ENCODE results near the gene NCAPD3.

NCAPD3 gene

DNA sequence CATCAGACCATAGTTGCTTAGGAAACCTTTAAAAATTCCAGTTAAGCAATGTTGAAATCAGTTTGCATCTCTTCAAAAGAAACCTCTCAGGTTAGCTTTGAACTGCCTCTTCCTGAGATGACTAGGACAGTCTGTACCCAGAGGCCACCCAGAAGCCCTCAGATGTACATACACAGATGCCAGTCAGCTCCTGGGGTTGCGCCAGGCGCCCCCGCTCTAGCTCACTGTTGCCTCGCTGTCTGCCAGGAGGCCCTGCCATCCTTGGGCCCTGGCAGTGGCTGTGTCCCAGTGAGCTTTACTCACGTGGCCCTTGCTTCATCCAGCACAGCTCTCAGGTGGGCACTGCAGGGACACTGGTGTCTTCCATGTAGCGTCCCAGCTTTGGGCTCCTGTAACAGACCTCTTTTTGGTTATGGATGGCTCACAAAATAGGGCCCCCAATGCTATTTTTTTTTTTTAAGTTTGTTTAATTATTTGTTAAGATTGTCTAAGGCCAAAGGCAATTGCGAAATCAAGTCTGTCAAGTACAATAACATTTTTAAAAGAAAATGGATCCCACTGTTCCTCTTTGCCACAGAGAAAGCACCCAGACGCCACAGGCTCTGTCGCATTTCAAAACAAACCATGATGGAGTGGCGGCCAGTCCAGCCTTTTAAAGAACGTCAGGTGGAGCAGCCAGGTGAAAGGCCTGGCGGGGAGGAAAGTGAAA, 73.4 kb downstream of the NCAPD3 start:
- H3K4me3 ChIP-seq (replicated peaks; ENCODE audit: low read depth, low read length): no peak overlapping the region
- DNase-seq (ENCODE audit: low read depth): no peak
- TF ChIP-seq, protein P1, sequence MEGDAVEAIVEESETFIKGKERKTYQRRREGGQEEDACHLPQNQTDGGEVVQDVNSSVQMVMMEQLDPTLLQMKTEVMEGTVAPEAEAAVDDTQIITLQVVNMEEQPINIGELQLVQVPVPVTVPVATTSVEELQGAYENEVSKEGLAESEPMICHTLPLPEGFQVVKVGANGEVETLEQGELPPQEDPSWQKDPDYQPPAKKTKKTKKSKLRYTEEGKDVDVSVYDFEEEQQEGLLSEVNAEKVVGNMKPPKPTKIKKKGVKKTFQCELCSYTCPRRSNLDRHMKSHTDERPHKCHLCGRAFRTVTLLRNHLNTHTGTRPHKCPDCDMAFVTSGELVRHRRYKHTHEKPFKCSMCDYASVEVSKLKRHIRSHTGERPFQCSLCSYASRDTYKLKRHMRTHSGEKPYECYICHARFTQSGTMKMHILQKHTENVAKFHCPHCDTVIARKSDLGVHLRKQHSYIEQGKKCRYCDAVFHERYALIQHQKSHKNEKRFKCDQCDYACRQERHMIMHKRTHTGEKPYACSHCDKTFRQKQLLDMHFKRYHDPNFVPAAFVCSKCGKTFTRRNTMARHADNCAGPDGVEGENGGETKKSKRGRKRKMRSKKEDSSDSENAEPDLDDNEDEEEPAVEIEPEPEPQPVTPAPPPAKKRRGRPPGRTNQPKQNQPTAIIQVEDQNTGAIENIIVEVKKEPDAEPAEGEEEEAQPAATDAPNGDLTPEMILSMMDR (IDR thresholded peaks at IDR 0.05; ENCODE audit: low read length, missing control alignments): no peak

DNA sequence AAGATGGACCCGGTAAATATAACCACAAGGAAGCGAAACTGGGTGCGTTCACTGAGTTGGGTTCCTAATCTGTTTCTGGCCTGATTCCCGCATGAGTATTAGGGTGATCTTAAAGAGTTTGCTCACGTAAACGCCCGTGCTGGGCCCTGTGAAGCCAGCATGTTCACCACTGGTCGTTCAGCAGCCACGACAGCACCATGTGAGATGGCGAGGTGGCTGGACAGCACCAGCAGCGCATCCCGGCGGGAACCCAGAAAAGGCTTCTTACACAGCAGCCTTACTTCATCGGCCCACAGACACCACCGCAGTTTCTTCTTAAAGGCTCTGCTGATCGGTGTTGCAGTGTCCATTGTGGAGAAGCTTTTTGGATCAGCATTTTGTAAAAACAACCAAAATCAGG, 74.4 kb downstream of the NCAPD3 start:
- TF ChIP-seq, protein P1 (IDR thresholded peaks at IDR 0.05; ENCODE audit: low read length, missing control alignments): no peak
- no peak overlapping the region for H3K4me3 ChIP-seq (replicated peaks; ENCODE audit: low read depth, low read length)
- no peak for DNase-seq (ENCODE audit: low read depth)

DNA sequence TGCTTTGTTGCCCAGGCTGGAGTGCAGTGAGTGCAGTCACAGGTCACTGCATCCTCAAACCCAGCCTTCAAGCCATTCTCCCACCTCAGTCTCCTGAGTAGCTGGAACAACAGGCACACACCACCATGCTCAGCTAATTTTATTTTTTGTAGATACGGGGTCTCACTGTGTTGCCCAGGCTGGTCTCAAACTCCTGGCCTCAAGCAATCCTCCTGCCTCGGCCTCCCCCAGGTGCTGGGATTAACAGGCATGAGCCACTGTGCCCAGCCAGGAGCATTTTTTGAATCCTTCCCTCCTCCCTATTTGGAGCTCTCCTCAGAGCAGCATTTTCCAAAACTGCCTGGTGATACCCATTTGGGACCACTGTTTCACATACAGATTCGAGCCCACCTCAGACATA, 77.2 kb downstream of the NCAPD3 start:
- H3K4me3 ChIP-seq (replicated peaks; ENCODE audit: low read depth, low read length): no peak overlapping the region
- DNase-seq (ENCODE audit: low read depth): no peak
- TF ChIP-seq, protein P1 (IDR thresholded peaks at IDR 0.05; ENCODE audit: low read length, missing control alignments): no peak

DNA sequence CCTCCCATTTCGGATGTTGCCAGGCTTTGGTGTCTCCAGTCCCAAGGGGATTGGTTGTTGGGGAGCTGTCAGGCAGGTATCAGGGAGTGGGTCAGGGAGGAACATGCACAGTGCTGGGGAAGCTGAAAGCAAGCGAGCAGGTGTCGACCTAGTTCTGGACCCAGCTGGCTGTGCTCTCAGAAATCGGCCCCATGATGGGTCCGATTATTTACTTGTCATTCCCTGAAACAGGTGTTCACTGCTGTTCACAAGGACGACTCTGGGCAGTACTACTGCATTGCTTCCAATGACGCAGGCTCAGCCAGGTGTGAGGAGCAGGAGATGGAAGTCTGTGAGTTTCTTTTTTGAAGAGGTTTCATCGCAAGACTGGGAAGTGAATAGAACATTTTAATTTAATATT, 78.1 kb downstream of the NCAPD3 start:
- TF ChIP-seq, protein P1 (IDR thresholded peaks at IDR 0.05; ENCODE audit: low read length, missing control alignments): no peak
- DNase-seq (ENCODE audit: low read depth): no peak
- H3K4me3 ChIP-seq (replicated peaks; ENCODE audit: low read depth, low read length): no peak overlapping the region

DNA sequence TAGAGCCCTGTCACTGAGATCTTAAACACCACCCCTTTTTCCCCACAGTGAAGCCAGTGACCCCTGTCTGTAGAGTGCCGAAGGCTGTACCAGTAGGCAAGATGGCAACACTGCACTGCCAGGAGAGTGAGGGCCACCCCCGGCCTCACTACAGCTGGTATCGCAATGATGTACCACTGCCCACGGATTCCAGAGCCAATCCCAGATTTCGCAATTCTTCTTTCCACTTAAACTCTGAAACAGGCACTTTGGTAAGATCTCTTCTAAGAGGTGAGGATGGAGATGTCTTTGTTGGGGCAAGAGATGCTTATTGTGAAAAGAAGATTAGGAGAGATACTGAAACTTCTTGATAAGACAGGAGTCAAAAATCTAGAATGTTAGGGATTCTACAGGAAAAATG, 79.0 kb downstream of the NCAPD3 start:
- no peak overlapping the region for H3K4me3 ChIP-seq (replicated peaks; ENCODE audit: low read depth, low read length)
- TF ChIP-seq, protein P1 (IDR thresholded peaks at IDR 0.05; ENCODE audit: low read length, missing control alignments): no peak
- peak; percentile 35 for DNase-seq (ENCODE audit: low read depth)

DNA sequence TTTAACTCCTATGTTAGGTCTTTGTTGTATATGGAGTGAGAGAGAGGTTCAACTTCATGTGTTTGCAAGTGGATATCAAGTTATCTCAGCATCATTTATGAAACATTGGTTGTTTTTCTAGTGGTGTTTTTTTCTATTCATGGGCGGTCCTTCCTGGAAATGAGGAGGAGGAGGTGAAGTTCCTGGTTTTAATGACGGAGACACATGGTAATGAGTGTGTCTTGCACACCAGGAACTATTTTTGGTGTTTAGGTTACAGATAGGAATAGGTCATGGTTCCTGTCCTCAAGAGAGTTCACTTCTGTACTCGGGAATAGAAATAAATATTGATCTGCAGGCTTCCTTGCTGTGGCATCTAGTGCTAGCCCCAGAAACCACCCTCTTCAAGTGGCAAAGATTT, 80.0 kb downstream of the NCAPD3 start:
- no peak overlapping the region for H3K4me3 ChIP-seq (replicated peaks; ENCODE audit: low read depth, low read length)
- no peak for DNase-seq (ENCODE audit: low read depth)
- TF ChIP-seq, protein P1 (IDR thresholded peaks at IDR 0.05; ENCODE audit: low read length, missing control alignments): no peak

DNA sequence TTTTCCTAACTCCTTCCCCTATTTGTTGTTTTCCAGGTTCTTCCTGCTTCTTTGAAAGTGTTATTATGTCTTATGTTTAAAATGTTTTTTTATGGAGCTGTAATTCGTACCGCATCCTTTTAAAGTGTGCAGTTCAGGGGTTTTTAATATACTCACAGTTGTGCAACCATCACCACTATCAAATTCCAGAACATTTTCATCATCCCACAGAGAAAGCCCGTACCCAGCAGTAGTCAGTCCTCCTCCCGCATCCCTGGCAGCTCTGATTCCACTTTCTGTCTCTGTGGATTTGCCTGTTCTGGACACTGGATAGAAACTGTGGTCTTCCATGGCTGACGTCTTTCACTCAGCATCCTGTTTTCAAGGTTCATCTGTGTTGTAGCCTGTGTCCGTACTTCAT, 81.2 kb downstream of the NCAPD3 start:
- DNase-seq (ENCODE audit: low read depth): peak; percentile 41
- H3K4me3 ChIP-seq (replicated peaks; ENCODE audit: low read depth, low read length): no peak overlapping the region
- TF ChIP-seq, protein P1 (IDR thresholded peaks at IDR 0.05; ENCODE audit: low read length, missing control alignments): no peak
